ENCODE measurements around the gene NUP42.

DNA sequence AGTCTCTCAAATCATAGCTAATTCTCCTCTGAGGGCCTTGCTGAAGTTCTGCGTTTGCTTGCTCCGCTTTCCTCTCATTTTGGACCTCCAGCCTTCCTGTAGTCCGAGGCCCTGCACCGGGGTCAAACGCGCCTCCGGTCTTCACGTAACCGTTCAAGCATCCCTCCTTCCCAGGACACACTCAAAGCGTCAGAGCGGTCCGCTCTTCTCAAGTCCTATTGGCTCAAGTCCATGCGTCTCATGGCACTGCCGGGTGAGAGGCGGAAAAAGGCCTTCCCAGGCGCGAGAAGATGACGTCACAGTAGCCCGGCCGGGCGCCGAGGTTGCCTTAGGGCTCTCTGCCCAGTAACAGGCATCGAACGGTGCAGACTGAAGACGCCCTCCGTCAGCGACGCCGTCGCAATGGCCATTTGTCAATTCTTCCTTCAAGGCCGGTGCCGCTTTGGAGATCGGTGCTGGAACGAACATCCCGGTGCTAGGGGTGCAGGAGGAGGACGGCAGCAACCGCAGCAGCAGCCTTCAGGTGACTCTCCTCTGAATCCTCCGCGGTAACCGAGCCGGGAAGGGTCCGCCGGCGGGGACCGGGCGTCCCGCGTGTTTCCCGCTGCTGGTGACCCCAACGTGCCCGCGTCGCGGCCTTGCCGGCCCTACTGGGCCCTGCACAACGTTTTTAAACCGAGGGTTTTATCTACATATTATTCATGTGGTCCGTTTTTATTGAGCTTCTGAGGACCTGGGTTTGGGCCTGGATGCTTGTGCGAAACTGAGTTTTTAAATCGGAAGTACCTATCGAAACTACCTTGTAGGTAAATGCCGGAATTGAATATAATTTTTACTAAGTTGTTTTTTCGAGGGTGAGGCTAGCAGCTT lies at the start of gene NUP42:
- TF ChIP-seq, protein P1, sequence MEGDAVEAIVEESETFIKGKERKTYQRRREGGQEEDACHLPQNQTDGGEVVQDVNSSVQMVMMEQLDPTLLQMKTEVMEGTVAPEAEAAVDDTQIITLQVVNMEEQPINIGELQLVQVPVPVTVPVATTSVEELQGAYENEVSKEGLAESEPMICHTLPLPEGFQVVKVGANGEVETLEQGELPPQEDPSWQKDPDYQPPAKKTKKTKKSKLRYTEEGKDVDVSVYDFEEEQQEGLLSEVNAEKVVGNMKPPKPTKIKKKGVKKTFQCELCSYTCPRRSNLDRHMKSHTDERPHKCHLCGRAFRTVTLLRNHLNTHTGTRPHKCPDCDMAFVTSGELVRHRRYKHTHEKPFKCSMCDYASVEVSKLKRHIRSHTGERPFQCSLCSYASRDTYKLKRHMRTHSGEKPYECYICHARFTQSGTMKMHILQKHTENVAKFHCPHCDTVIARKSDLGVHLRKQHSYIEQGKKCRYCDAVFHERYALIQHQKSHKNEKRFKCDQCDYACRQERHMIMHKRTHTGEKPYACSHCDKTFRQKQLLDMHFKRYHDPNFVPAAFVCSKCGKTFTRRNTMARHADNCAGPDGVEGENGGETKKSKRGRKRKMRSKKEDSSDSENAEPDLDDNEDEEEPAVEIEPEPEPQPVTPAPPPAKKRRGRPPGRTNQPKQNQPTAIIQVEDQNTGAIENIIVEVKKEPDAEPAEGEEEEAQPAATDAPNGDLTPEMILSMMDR (IDR thresholded peaks at IDR 0.05) = peak in 1 of 4 experiments; percentile 14
- TF ChIP-seq POLR2A (IDR thresholded peaks at IDR 0.05) (peak; percentile 66), POLR2AphosphoS5 (IDR thresholded peaks at IDR 0.05) (peak; percentile 95)

Measured in prostate gland (tissue), 2 donors.